AG04449 (cell line): ENCODE data around the gene OR2J2.
"Not testable (repeated sequence)": the region's sequence is repeated elsewhere in the genome, so short reads cannot be mapped to it uniquely, and the experiment has no call there.

ENCODE experiments used
- CTCF ChIA-PET: fragments of 350-600 bp; formaldehyde crosslinking; extraction: SDS; loops from one replicate; lab custom pipeline; 2021; ENCODE audit warnings: antibody characterized with exemption; lab: Yijun Ruan, JAX
- POLR2A ChIA-PET: fragments of 400-600, 350-600 bp; formaldehyde crosslinking; extraction: SDS; loops from one replicate; lab custom pipeline; 2020; ENCODE audit warnings: antibody characterized with exemption, inconsistent platforms; lab: Yijun Ruan, JAX
- DNase-seq: peaks from one replicate; pipeline ENCODE4 v3.0.0-alpha.2; 2010; ENCODE audit warnings: low read depth, low spot score
- H3K4me3 ChIP-seq: 2 replicates; pipeline ENCODE4 v1.5.1; 2011; ENCODE audit warnings: low read depth, mild to moderate bottlenecking, control low read depth, low read length
- TF ChIP-seq, protein P1 (sequence below): IDR thresholded peaks from one replicate; pipeline ENCODE4 v1.5.1; 2011; ENCODE audit warnings: mild to moderate bottlenecking, moderate library complexity, low read length, control low read depth, inconsistent platforms; ENCODE audit not compliant: insufficient read depth; ENCODE audit errors: missing control alignments

Gene OR2J2

DNA sequence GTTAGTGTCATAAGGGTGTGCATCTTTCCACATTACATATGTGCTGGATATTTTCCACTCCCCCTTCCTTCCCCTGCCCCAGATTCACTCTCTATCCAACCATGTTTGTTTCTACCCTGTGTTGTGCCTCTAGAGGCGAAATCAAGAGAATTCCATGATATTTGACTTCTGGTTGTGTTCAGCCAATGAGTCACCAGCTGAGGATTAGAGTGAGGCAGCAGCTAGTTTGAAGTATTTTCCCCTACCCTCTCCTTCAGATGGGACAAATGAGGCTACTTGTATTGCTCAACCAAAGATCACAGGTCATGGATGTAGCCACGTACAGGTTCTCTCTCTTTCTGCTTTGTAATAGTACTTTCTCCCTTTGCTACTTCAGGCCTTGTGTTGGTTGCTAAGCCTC lies 24.5 kb upstream of the OR2J2 start:
- no peak overlapping the region for H3K4me3 ChIP-seq
- TF ChIP-seq, protein P1, sequence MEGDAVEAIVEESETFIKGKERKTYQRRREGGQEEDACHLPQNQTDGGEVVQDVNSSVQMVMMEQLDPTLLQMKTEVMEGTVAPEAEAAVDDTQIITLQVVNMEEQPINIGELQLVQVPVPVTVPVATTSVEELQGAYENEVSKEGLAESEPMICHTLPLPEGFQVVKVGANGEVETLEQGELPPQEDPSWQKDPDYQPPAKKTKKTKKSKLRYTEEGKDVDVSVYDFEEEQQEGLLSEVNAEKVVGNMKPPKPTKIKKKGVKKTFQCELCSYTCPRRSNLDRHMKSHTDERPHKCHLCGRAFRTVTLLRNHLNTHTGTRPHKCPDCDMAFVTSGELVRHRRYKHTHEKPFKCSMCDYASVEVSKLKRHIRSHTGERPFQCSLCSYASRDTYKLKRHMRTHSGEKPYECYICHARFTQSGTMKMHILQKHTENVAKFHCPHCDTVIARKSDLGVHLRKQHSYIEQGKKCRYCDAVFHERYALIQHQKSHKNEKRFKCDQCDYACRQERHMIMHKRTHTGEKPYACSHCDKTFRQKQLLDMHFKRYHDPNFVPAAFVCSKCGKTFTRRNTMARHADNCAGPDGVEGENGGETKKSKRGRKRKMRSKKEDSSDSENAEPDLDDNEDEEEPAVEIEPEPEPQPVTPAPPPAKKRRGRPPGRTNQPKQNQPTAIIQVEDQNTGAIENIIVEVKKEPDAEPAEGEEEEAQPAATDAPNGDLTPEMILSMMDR, result no peak
- ChIA-PET POLR2A (no interaction called here), CTCF (no interaction called here)
- DNase-seq, result no peak

DNA sequence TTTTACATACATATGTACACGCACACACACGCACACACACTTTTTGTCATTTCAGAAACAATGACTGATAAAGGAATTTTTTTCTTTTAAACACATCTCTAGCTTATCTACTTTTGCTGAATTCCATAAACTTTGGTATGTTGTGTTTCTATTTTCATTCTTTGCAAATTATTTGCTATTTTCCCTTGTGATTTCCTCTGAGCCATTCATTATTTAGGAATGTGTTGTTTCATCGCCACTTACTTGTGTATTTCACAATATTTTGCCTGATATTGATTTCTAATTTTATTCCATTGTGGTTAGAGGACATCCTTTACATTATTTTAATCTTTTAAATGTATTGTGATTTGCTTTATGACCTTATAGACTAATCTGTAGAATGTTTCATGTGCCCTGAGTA lies 23.6 kb upstream of the OR2J2 start:
- TF ChIP-seq, protein P1, result no peak
- POLR2A ChIA-PET, result no interaction called here
- DNase-seq, result no peak
- CTCF ChIA-PET, result no interaction called here
- H3K4me3 ChIP-seq, result no peak overlapping the region

DNA sequence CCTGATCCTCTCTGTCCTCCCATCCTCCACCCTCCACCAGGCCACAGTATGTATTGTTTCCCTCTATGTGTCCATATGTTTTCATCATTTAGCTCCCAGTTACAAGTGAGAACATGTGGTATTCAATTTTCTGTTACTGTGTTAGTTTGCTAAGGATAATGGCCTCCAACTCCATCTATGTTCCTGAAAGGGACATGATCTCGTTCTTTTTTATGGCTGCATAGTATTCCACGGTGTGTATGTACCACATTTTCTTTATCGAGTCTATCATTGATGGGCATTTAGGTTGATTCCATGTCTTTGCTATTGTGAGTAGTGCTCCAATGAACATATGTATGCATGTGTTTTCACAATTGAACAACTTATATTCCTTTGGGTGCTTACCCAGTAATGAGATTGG lies 21.3 kb upstream of the OR2J2 start:
- H3K4me3 ChIP-seq, DNase-seq, CTCF ChIA-PET, POLR2A ChIA-PET: not testable (repeated sequence)

DNA sequence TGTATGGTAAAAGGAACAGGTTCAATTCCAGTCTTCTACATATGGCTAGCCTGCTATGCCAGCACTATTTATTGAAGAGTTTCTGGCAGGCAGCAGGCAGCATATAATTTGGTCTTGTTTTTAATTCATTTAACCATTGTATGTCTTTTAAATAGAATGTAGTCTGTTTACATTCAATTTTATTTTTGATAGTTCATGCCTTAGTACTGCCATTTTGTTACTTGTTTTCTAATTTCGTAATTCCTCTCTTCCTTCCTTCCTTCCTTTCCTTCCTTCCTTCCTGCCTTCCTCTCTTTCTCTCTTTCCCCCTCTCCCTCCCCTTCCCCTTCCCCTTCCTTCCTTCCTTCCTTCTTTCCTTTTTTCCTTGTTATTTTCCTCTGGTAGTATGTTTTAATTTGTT lies 17.6 kb upstream of the OR2J2 start:
- no peak for DNase-seq
- ChIA-PET POLR2A (no interaction called here), CTCF (no interaction called here)
- H3K4me3 ChIP-seq, result no peak overlapping the region
- TF ChIP-seq, protein P1, result no peak

DNA sequence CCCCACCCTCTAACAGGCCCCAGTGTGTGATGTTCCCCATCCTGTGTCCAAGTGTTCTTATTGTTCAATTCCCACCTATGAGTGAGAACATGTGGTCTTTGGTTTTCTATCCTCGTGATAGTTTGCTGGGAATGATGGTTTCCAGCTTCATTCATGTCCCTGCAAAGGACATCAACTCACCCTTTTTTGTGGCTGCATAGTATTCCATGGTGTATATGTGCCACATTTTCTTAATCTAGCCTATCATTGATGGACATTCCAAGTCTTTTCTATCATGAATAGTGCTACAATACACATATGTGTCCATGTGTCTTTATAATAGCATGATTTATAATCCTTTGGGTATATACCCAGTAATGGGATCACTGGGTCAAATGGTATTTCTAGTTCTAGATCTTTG lies 15.5 kb upstream of the OR2J2 start:
- H3K4me3 ChIP-seq, CTCF ChIA-PET, DNase-seq, POLR2A ChIA-PET: not testable (repeated sequence)

DNA sequence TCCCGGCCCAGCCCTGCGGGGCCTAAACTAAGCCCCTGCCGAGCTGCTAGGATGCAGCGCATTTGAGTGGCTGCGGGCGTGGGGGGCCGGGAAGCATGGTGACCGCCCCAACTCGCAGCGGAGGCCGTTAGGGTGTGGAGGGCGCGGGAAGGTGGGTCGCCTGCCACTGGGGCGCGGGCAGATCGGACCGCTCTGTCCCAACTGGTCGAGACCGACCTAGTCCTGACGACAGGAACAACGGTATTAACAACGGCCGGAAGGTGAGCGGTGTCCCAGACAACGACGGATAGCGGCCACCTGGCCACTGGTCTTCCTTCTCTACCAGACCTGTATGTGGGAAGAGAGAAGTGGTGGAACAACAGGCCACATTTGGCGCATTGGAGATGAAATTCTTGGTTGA lies 10.8 kb upstream of the OR2J2 start:
- H3K4me3 ChIP-seq, CTCF ChIA-PET, POLR2A ChIA-PET, DNase-seq: not testable (repeated sequence)

DNA sequence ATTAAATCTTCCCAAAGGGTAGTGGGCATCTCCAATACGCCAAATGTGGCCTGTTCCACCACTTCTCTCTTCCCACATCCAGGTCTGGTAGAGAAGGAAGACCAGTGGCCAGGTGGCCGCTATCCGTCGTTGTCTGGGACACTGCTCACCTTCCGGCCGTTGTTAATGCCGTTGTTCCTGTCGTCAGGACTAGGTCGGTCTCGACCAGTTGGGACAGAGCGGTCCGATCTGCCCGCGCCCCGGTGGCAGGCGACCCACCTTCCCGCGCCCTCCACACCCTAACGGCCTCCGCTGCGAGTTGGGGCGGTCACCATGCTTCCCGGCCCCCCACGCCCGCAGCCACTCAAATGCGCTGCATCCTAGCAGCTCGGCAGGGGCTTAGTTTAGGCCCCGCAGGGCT lies 5.1 kb upstream of the OR2J2 start:
- DNase-seq, H3K4me3 ChIP-seq, CTCF ChIA-PET, POLR2A ChIA-PET: not testable (repeated sequence)

DNA sequence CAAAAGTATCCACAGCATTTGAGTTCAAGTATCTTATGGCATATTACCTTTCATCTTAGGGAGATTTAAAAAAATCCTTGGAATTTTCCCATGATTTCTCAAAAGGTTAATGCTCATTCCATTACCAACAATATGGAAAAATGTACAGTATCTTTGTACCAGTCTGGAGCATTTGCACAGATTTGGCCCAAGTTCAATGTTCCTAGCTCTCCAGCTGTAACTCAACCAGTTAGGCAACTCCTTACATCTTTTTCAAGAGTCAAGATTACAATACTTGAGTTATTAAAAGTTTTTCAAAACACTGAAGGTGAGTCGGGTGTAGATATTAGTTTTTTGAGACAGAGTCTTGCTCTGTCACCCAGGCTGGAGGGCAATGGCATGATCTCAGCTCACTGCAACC lies 1.0 kb downstream of the OR2J2 start:
- H3K4me3 ChIP-seq, result no peak overlapping the region
- CTCF ChIA-PET, result no interaction called here
- POLR2A ChIA-PET, result no interaction called here
- TF ChIP-seq, protein P1, result no peak
- DNase-seq, result no peak

DNA sequence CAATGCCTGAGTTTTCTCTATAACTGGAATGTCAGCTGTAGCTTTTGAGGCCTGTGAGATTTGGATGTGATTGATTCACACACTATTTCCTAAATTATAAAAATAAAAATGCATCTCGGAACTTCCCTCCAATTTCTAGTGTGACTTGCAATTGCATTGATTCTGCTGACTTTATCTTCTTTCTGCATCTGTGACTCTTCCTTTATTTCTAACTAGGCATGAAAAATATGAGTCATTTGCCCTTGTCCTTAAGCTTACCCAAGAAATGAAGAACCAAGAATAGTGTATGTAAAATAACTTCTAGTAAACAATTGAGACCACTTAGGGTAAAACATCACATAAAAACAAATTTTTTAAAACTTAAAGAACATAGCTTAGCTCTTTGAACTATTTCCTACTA lies 12.9 kb downstream of the OR2J2 start:
- TF ChIP-seq, protein P1, result no peak
- POLR2A ChIA-PET, result no interaction called here

DNA sequence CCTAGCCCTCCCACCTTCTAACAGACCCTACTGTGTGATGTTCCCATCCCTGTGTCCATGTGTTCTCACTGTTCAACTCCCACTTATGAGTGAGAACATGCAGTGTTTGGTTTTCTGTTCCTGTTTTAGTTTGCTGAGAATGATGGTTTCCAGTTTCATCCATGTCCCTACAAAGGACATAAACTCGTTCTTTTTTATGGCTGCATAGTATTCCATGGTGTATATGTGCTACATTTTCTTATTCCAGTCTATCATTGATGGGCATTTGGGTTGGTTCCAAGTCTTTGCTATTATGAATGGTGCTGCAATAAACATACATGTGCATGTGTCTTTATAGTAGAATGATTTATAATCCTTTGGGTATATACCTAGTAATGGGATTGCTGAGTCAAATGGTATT lies 18.0 kb downstream of the OR2J2 start:
- POLR2A ChIA-PET, DNase-seq, H3K4me3 ChIP-seq, CTCF ChIA-PET: not testable (repeated sequence)

More for the DNA sequence above, 12.9 kb downstream of the OR2J2 start:
- CTCF ChIA-PET, result no interaction called here
- H3K4me3 ChIP-seq, result no peak overlapping the region
- no peak for DNase-seq
